Measurements from ENCODE around the gene DNAJC11.

- no peak for TF ChIP-seq CTCF (IDR thresholded peaks at IDR 0.05)
- no peak for TF ChIP-seq POLR2AphosphoS5 (IDR thresholded peaks at IDR 0.05; ENCODE audit: low read depth, low read length)
- TF ChIP-seq TAF1 (IDR thresholded peaks at IDR 0.05; ENCODE audit: borderline replicate concordance, low read depth, low read length) = no peak
- no peak for TF ChIP-seq SIN3A (IDR thresholded peaks at IDR 0.05; ENCODE audit: borderline replicate concordance, low read depth, low read length)
- TF ChIP-seq TEAD4 (IDR thresholded peaks at IDR 0.05; ENCODE audit: borderline replicate concordance, insufficient read depth) = no peak
- no peak for TF ChIP-seq RAD21 (IDR thresholded peaks at IDR 0.05; ENCODE audit: low read length)
- no peak for TF ChIP-seq MXI1 (IDR thresholded peaks at IDR 0.05; ENCODE audit: low read depth, low read length)
- TF ChIP-seq ELF1 (IDR thresholded peaks at IDR 0.05) = no peak
- TF ChIP-seq CHD2 (IDR thresholded peaks at IDR 0.05; ENCODE audit: low read length, partially characterized antibody) = no peak
- no peak for TF ChIP-seq YY1 (IDR thresholded peaks at IDR 0.05; ENCODE audit: low read depth)
Observed at GRCh38 chr1:6638226-6638625, 63.4 kb downstream of the DNAJC11 start.

Measured in SK-N-SH (cell line).